Measurements from ENCODE around the gene NCAN. TPM values are rescaled to one million over a fixed set of nuclear protein-coding genes. Genes with fewer than 3 reads are reported as not detected.

Gene NCAN
- total and polyA plus RNA-seq, 2 of the 13 experiments (the other 11 are each of a cell fraction or from before 2014, with no cell fraction given): not detected

DNA sequence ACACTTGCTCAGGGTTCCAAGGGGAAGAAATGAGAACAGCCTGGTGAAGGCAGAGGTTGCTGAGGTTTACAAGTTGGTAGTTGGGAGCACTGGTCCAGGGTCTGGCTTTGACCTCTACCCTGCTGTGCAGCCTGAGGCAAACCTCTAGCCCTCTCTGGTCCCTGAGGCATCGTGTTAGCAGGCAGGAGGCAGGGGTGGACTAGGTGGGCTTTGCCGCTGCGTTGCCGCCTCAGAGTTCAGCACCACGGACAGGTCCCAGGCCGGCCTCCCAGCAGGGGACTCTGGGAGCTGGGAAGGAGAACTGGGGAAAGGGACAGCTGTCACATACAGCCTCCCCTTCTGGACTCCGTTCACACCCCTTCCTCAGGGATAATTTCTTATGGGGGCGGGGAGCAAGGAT is 3.1 kb downstream of the NCAN start (continued):
- TF ChIP-seq, protein P1, sequence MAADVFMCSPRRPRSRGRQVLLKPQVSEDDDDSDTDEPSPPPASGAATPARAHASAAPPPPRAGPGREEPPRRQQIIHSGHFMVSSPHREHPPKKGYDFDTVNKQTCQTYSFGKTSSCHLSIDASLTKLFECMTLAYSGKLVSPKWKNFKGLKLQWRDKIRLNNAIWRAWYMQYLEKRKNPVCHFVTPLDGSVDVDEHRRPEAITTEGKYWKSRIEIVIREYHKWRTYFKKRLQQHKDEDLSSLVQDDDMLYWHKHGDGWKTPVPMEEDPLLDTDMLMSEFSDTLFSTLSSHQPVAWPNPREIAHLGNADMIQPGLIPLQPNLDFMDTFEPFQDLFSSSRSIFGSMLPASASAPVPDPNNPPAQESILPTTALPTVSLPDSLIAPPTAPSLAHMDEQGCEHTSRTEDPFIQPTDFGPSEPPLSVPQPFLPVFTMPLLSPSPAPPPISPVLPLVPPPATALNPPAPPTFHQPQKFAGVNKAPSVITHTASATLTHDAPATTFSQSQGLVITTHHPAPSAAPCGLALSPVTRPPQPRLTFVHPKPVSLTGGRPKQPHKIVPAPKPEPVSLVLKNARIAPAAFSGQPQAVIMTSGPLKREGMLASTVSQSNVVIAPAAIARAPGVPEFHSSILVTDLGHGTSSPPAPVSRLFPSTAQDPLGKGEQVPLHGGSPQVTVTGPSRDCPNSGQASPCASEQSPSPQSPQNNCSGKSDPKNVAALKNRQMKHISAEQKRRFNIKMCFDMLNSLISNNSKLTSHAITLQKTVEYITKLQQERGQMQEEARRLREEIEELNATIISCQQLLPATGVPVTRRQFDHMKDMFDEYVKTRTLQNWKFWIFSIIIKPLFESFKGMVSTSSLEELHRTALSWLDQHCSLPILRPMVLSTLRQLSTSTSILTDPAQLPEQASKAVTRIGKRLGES (CRISPR knock-in tag; IDR thresholded peaks at IDR 0.05; ENCODE audit: borderline replicate concordance): 0 out of 2 replicates have a peak, but pooled peaks have one; percentile 51
- peak; percentile 78; the same call in 1 of the 2 replicates for TF ChIP-seq ZNF773 (CRISPR knock-in tag; IDR thresholded peaks at IDR 0.05; ENCODE audit: borderline replicate concordance)
- TF ChIP-seq ZNF7 (CRISPR knock-in tag; IDR thresholded peaks at IDR 0.05): no peak
- peak; percentile 84; the same call in 1 of the 2 replicates for TF ChIP-seq ZSCAN12 (CRISPR knock-in tag; IDR thresholded peaks at IDR 0.05)
- TF ChIP-seq, protein P2, sequence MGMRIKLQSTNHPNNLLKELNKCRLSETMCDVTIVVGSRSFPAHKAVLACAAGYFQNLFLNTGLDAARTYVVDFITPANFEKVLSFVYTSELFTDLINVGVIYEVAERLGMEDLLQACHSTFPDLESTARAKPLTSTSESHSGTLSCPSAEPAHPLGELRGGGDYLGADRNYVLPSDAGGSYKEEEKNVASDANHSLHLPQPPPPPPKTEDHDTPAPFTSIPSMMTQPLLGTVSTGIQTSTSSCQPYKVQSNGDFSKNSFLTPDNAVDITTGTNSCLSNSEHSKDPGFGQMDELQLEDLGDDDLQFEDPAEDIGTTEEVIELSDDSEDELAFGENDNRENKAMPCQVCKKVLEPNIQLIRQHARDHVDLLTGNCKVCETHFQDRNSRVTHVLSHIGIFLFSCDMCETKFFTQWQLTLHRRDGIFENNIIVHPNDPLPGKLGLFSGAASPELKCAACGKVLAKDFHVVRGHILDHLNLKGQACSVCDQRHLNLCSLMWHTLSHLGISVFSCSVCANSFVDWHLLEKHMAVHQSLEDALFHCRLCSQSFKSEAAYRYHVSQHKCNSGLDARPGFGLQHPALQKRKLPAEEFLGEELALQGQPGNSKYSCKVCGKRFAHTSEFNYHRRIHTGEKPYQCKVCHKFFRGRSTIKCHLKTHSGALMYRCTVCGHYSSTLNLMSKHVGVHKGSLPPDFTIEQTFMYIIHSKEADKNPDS (CRISPR knock-in tag; IDR thresholded peaks at IDR 0.05): no peak
- 0 out of 2 replicates have a peak, but pooled peaks have one; percentile 54 for TF ChIP-seq ZNF274 (CRISPR knock-in tag; IDR thresholded peaks at IDR 0.05)
- TF ChIP-seq MYC (CRISPR knock-in tag; IDR thresholded peaks at IDR 0.05; ENCODE audit: borderline replicate concordance): peak; percentile 42; the same call in 1 of the 2 replicates
- TF ChIP-seq, protein P3, sequence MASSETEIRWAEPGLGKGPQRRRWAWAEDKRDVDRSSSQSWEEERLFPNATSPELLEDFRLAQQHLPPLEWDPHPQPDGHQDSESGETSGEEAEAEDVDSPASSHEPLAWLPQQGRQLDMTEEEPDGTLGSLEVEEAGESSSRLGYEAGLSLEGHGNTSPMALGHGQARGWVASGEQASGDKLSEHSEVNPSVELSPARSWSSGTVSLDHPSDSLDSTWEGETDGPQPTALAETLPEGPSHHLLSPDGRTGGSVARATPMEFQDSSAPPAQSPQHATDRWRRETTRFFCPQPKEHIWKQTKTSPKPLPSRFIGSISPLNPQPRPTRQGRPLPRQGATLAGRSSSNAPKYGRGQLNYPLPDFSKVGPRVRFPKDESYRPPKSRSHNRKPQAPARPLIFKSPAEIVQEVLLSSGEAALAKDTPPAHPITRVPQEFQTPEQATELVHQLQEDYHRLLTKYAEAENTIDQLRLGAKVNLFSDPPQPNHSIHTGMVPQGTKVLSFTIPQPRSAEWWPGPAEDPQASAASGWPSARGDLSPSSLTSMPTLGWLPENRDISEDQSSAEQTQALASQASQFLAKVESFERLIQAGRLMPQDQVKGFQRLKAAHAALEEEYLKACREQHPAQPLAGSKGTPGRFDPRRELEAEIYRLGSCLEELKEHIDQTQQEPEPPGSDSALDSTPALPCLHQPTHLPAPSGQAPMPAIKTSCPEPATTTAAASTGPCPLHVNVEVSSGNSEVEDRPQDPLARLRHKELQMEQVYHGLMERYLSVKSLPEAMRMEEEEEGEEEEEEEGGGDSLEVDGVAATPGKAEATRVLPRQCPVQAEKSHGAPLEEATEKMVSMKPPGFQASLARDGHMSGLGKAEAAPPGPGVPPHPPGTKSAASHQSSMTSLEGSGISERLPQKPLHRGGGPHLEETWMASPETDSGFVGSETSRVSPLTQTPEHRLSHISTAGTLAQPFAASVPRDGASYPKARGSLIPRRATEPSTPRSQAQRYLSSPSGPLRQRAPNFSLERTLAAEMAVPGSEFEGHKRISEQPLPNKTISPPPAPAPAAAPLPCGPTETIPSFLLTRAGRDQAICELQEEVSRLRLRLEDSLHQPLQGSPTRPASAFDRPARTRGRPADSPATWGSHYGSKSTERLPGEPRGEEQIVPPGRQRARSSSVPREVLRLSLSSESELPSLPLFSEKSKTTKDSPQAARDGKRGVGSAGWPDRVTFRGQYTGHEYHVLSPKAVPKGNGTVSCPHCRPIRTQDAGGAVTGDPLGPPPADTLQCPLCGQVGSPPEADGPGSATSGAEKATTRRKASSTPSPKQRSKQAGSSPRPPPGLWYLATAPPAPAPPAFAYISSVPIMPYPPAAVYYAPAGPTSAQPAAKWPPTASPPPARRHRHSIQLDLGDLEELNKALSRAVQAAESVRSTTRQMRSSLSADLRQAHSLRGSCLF (CRISPR knock-in tag; IDR thresholded peaks at IDR 0.05; ENCODE audit: borderline replicate concordance): 0 out of 2 replicates have a peak, but pooled peaks have one; percentile 65
- TF ChIP-seq ATF7 (IDR thresholded peaks at IDR 0.05): no peak
- TF ChIP-seq ATF7 (CRISPR knock-in tag; IDR thresholded peaks at IDR 0.05): no peak
- TF ChIP-seq ZNF772 (CRISPR knock-in tag; IDR thresholded peaks at IDR 0.05): peak; percentile 65; the same call in 1 of the 2 replicates
- TF ChIP-seq, protein P4, sequence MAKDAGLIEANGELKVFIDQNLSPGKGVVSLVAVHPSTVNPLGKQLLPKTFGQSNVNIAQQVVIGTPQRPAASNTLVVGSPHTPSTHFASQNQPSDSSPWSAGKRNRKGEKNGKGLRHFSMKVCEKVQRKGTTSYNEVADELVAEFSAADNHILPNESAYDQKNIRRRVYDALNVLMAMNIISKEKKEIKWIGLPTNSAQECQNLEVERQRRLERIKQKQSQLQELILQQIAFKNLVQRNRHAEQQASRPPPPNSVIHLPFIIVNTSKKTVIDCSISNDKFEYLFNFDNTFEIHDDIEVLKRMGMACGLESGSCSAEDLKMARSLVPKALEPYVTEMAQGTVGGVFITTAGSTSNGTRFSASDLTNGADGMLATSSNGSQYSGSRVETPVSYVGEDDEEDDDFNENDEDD (CRISPR knock-in tag; IDR thresholded peaks at IDR 0.05; ENCODE audit: borderline replicate concordance): no peak
- TF ChIP-seq TEAD3 (CRISPR knock-in tag; optimal IDR thresholded peaks at IDR 0.05; ENCODE audit: borderline replicate concordance): peak; percentile 30
- no peak for TF ChIP-seq ZNF10 (CRISPR knock-in tag; IDR thresholded peaks at IDR 0.05; ENCODE audit: borderline replicate concordance, low read depth)
- TF ChIP-seq ZNF337 (CRISPR knock-in tag; IDR thresholded peaks at IDR 0.05; ENCODE audit: borderline replicate concordance, low read depth): no peak

Data from HepG2 (cell line).